ENCODE measurements around the gene SIRPA.

Gene SIRPA

DNA sequence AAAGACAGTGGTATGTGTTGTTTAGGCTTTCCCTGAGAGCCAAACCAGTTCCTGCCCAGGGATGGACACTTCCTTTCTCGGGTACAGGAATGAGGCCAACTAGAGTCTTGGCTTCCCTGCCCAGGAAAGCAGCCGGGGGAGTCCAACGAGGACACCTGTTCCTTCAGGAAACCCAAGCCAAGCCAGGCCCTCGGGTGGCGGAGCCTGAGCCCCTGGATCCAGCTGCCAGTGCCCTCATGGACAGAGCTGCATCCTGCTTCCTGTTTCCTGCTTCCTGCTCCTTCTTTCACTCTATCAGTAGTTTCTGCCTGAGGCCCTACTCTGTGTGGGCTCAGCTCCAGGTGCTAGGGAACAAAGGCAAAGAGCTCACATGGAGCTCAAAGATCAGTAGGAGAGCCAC, 7.9 kb upstream of the SIRPA start:
- in situ Hi-C loops (cut with MboI; ENCODE audit: low sequenced_read_pairs): no loop called here

DNA sequence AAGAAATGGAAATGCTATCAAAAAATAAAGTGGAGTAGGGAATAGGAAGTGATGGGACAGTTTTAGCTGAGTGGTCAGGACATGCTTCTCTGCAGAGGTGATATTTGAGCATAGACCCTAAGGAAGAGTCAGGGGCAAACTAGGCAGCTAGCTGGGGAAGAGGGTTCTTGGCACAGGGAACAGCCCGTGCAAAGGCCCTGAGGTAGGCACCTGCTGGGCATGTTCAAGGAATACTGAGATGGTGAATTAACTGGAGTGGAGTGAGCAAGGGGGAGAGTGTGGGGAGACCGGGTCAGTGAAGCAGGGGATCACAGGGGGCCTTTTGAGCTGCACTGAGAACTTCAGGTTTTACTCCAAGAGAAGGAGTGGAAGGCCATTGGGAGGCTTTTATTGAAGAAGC, 7.5 kb upstream of the SIRPA start:
- in situ Hi-C loops (cut with MboI; ENCODE audit: low sequenced_read_pairs): no loop called here

DNA sequence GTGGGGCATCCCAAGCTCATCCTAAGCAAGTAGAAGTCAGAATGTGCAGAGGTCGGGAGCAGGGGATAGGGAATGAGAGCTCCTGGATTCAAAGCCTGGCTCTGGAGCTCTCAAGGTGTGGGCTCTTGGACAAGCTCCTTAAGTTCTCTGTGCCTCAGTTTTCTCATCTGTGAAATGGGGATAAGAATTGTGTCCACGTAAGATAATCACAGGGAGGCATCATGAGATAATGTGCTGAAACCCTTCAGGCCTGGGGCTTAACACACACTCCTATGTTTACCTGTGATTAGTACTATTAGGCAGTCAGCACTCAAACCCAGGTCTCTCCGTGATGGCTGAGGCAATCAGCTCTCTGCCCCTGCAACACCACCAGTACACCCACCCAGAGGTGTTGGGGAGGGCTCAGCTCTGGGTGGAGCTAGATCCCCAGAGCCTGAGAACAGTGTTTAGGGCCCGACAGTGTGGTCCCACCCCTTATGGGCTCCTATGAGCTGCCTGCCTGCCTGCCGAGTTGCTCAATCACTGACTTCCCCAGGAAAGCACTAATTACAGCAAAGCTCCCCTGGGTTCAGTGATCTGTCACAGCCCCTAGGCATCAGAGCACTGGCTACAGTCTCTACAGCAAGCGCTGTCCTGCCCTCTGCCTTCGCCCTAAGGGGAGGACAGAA, 6.3 kb upstream of the SIRPA start:
- in situ Hi-C loops (cut with MboI; ENCODE audit: low sequenced_read_pairs): no loop called here

DNA sequence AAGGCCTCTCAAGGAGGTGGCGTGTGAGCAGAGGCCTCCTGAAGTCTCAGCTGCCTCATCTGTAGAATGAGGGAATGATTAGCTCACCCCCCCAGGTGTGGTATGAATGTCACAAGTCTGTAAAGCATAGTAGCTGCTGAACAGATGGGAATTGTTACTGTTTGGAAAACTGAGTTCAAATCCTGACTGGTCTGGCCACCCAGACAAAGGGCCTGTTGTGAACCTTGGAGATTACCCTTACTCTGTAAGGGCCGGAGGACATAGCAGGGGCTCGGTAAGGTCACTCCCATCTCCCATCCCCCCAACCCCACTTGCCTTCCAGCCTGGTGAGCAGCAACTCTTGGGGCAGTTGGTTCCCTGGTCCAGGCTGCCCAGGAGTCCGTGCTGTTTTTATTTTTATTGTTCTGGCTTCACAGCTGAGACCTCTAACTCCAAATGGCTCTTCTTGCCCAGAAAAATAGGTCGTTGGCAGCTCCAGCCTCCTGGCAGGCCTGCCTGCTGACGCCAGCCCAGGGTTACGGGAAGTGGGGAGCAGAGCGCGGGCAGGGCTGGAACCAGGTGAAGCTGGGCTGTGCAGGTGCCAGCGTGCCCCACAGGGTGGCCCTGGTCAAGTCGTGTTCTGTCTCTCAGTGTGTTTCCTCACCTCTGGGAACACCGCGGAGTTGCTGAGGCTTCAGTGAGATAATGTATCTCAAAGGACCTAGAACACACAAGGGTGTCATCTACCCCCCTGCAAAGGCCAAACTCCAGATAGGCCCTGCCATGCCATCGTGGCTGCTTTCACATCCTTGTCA, 4.5 kb upstream of the SIRPA start:
- in situ Hi-C loops (cut with MboI; ENCODE audit: low sequenced_read_pairs): no loop called here

DNA sequence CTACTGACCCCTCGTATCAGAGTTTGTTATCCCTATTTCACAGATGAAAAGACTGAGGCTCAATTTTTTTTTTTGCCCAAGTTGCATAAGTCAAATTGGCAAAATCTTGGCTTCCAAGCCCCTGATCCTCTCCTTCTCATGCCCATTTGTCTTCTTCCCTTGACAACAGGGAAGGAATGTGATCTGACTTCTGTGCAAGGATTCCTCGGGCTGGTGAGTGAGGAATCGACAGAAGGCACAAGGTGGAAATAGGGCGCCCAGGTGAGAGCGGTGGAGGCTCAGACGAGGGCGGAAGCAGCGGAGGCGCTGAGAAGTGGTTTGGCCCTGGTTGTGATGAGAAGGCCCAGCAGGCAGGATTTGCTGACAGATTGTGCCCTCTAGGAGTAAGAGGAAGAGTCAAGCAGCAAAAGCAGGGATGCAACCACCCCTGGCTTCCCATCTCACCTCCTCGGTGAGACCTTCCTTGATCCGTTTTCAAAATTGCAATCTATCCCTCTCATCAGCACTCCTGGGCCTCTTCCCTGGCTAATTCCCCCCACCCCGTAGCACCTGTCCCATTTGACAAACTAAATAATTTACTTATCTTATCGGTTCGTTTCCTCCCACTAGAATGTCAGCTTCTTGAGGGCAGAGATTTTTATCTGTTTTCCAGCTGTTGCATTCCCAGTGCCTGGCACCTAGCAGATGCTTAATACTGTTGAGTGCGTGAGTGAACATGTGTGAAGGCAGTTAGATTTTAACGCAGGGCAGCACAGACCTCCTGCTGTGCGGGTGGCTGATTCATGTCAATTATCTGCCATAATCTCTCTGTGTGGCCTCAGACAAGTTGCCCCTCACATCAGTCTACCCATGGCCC, 3.7 kb upstream of the SIRPA start:
- in situ Hi-C loops (cut with MboI; ENCODE audit: low sequenced_read_pairs): no loop called here

GRCh38 chr20:1892119-1892385, 3.2 kb upstream of the SIRPA start:
- in situ Hi-C loops (cut with MboI; ENCODE audit: low sequenced_read_pairs): no loop called here

DNA sequence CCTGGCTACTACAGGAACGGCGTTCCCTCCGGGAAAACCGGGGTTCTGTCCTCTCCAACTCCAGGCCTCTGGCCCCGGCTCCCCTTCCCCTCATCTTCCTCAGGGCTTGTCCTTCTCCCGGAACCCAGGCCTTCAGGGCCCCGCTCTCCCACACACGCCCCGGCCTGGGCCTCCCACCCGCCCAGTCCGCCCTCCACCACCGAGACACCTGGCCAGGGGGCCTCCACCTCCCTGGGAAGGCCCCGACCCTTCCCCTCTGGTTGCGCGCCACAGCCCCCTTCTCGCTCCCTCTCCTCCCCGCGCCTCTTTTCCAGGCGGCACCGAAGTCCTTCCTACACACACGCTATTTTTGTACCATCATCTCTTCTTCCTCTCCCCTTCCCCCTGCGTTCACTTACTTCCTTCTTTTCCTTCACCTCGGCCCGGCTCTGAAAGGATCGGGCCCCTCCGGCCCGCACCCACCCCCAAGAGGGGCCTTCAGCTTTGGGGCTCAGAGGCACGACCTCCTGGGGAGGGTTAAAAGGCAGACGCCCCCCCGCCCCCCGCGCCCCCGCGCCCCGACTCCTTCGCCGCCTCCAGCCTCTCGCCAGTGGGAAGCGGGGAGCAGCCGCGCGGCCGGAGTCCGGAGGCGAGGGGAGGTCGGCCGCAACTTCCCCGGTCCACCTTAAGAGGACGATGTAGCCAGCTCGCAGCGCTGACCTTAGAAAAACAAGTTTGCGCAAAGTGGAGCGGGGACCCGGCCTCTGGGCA, 1.3 kb upstream of the SIRPA start:
- in situ Hi-C loops (cut with MboI; ENCODE audit: low sequenced_read_pairs): no loop called here

DNA sequence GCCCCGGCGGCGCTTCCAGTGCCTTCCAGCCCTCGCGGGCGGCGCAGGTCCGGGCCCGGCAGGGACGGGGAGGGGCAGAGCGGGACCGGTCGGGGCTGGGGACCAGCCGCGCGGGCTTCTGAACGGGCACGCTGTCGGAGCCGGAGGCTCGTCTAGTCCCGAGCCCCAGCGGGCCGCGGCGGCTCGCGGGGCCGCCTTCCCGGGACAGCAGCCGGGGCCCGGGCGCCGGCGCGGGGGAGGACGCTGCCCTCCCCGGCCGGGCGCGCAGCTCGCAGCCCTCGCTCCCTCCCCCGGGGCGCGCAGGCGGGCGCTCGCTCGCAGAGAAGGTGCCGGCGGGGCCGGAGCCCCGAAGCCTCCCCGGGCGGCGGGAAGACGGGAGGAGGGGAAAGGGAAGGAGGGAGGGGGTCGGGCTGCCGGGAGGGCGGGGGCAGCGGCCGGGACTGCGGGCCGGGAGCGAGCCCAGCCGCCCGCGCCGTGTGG, 696 bp upstream of the SIRPA start:
- in situ Hi-C loops (cut with MboI; ENCODE audit: low sequenced_read_pairs): no loop called here

- in situ Hi-C loops (cut with MboI; ENCODE audit: low sequenced_read_pairs): no loop called here
Observed at GRCh38 chr20:1895674-1896483, 672 bp downstream of the SIRPA start.

DNA sequence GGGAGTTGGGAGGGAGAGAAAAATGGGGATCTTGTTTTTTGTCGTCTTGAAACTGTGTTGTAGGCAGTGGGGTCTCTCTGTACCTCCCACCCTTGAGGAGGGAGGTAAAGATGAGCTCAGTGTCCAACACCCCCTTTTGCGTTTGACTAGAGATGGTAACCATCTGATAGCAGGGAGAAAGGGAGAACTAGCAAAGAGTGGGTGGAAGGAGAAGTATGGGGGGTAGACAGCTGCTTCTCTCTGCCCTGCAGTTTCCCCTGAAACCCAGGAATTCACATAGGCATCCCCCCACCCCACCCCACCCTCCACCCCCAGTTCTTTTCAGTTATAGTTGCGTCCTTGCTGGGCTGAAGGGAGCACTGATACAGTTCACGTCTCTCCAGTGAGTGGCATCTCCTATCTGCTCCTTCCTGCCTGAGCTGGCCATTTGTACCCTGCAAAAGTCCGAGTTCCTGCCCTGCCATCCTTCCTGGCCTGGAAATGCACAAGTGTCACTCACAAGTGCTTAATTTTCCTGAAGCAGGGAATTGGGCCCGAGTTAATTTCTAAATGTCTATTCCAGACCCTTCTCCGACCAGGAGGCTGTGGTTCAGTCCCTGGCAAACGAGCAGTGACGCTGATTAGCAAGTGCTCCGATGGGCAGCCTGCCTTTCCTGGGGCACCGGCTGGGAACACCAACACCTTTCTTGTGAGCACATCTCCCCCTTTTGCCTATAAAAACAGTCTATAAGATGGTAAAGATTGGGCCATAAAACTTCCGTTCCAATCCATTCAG, 1.5 kb downstream of the SIRPA start:
- in situ Hi-C loops (cut with MboI; ENCODE audit: low sequenced_read_pairs): no loop called here

- in situ Hi-C loops (cut with MboI; ENCODE audit: low sequenced_read_pairs): no loop called here
Observed at GRCh38 chr20:1897541-1897940, 2.3 kb downstream of the SIRPA start.

DNA sequence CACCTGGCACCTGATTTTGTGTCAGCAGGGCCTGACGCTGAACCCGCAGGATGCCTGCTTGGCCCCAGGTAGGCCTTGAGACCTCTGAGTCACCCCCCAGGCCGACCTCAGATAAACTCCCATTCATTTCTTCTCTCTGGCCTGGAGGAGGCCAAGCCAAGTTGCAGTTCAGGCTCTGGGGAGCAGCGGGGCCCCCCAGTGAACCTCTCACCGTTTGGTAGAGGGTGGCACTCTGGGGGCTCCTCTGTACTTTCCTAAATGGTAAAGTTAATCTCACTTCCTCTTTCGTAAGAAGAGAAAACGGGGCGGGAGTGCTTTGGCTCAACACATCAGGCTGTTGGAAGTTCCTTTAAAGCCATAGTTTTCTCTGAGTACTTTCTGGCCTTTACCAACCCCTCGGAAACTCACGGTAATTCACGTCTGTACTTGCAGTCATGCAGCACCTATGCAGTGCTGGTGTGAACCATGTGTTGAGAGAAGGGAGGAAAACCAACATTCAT, 2.8 kb downstream of the SIRPA start:
- in situ Hi-C loops (cut with MboI; ENCODE audit: low sequenced_read_pairs): no loop called here

DNA sequence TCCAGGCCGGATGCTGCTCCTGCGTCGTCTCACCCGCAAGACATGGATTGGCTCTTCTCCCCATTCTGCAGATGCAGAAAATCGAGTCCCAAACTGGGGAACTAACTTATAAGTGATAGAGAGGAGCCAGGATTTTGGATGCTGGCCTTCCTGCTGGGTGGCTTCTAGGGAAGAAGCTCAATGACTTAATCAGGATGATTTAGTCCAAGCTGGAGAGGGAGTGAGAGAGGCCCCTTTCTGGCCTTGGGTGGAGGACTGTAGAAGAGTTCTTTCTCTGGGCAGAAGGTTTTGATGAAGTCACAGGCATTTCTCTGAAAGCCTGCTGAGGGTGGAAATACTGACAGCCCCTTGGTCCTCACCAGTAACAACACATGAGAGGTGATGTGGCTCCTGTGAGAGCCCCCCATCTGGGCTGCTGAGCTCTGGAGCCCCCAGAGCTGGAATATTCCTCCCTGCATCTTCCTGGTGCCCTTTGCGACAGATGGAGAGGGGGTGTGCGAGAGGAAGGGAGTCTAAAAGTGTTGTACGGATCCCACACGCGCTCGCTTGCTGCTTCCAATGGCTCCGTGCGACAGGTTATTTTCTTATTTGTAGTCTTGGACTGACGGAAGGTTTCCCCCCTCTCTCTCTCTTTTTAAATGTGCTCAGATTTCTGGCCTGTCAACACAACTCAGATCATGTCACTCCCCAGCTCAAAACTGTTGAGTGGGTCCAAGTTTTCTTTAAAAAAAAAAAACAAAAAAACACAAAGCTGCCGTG, 3.5 kb downstream of the SIRPA start:
- in situ Hi-C loops (cut with MboI; ENCODE audit: low sequenced_read_pairs): no loop called here

GRCh38 chr20:1899241-1899525, 4.0 kb downstream of the SIRPA start:
- in situ Hi-C loops (cut with MboI; ENCODE audit: low sequenced_read_pairs): no loop called here

DNA sequence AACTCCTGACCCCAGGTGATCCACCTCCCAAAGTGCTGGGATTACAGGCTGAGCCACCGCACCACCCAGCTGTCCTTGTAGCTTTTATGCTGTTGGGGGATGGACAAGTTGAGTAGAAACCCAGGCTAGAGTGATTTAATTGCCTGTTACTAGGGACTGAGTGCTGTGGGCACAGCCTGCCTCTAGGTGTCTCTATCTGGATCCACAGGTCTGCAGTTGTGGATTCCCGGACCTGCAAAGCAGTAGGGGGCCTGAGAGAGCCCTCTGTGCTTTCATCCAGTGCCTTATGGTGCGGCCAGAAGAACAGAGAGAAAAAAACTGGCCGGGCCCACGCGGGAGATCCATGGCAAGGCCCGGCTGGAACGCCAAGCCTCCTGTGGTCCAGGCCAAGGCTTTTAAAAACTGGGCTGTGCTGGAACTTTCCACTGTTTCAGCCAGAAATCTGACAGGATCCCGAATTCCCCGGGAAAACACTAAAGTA, 5.2 kb downstream of the SIRPA start:
- in situ Hi-C loops (cut with MboI; ENCODE audit: low sequenced_read_pairs): no loop called here

DNA sequence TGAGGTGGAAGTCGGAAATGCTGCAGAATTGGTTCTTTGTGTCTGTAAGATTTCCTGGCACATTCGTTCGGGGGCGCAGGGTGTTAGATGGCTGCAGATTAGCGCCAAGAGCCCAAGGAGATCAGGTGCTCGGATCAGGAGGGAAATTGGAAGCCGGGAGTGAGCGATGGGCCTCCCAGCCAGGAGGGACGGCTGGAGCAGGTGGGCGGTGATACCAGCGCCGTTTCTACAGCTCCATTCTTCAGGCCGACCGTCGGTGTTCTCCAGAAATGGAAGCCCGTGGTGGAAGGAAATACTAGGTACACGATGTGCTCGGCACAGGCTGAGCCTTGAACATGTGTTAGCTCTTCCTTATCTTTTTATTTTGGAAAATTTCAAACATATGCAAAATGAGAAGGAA, 6.5 kb downstream of the SIRPA start:
- in situ Hi-C loops (cut with MboI; ENCODE audit: low sequenced_read_pairs): no loop called here

GRCh38 chr20:1902188-1902587, 7.0 kb downstream of the SIRPA start:
- in situ Hi-C loops (cut with MboI; ENCODE audit: low sequenced_read_pairs): no loop called here

- in situ Hi-C loops (cut with MboI; ENCODE audit: low sequenced_read_pairs): no loop called here
Observed at GRCh38 chr20:1904135-1904534, 8.9 kb downstream of the SIRPA start.

- in situ Hi-C loops (cut with MboI; ENCODE audit: low sequenced_read_pairs): no loop called here
Observed at GRCh38 chr20:1905009-1905408, 9.8 kb downstream of the SIRPA start.
